NCI-H1930 (cell line): ENCODE measurements around the gene NEK11.

Experiments used
- DNase-seq, 2 experiments: peaks; one replicate each; lab custom pipeline; 2025; lab: John Stamatoyannopoulos, UW

Gene NEK11

DNA sequence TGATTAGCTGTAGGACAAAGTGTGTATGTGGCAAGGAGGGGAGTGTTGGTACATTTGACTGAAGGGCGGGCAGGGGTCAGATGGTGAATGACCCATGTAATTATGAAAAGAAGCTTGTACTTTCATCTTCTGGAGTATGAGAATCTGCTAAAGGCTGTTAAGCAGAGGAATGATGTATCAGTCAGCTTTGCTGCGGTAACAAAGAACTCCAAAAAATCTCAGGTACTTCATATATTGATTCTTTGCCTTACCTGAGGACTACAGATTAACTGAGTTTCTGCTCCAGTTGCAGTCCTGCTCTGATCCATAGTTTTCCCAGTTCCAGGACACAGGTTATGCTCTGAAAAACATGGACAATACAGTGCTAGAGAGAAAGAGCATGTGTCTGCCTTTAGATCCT is 115.1 kb downstream of the NEK11 start:
- no peak for DNase-seq

DNA sequence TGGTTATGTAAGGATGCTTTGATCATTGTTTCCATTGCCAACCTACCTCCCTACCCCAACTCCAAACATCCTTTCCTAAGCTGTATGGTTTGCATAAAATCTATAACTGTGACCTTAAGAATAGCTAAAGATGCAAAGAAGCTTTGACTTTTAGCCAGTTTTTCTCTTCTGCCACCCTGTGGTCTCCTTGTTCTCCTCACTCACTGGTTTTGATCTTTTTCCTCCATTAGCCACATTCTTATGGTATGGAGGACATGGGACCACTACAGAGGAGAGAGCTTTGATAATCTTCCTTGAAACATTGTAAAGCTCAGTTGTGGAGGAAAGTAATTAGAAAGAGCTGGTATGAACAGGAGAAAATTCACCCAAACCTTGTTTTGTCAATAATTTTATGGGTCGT is 115.9 kb downstream of the NEK11 start:
- no peak for DNase-seq

DNA sequence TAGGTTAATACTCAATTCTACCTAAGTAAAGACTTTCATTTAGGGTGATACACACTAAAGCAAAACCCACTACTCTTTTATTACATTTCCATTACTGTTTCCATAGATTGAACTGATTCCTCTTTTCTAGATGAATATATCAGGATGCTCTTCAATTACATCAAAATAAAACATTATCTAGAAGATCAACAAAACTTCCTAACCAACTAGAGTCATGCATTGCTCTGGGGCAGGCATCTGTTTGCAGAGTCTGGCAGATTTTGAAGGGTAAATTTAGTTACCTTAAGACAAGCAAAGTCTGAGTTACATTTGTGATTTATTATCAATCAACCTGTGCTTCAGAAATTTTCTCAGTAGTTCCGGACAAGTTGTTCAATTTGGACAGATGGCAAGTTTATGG is 117.1 kb downstream of the NEK11 start:
- no peak for DNase-seq

DNA sequence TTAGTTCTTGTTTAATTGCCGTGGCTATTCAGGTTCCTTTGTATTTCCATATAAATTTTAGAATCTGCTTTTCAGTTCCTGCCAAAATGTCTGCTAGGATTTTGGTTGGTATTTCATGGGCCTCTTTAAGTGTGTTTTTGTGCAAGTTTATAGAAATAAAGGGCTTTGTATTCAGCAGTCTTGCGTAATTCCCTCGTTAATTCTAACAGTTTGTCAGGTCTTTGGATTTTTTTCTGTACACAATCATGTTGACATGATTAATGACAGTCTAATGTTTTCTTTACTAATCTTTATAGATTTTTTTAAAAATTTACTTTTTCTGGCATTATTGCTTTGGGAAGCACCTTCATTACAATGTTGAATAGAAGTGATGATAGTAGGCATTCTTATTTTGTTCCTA is 120.9 kb downstream of the NEK11 start:
- DNase-seq = no peak

DNA sequence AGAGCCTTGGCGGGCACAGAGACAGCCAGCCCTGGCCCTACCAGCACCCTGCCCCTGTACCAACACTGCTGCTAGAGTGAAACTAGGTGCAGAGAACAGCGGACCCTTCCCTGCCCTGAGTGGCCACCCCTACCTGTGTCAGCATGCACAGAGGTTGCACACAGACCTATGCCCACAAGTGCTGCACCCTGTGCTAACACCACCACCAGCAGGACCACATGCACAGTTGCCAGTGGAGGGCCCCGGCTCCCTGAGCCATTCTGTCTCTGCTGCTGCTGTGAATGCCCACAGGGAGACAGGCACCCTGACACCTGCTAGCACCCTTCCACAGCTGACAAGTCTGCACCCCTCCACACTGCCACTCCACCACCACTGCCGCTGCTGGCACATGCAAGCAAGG is 131.8 kb downstream of the NEK11 start:
- DNase-seq = no peak

DNA sequence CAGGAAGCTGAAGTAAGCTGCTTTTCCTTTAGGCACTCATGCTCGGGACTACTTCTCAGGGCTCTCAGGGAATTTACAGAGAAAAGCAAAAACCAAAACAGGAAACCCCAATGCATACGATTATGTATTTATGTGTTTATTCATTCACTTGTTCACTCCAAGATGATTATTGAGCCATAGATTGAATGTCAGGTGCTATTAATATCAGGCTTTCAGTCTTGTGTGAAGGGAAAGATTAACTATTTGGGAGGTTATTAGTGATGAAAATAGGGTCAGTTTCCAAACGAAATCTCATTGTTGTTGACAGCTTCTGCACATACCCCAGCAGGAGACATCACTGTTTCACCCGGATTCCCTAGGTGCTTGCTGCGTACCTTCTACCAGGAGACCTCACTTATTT is 135.8 kb downstream of the NEK11 start:
- no peak for DNase-seq

DNA sequence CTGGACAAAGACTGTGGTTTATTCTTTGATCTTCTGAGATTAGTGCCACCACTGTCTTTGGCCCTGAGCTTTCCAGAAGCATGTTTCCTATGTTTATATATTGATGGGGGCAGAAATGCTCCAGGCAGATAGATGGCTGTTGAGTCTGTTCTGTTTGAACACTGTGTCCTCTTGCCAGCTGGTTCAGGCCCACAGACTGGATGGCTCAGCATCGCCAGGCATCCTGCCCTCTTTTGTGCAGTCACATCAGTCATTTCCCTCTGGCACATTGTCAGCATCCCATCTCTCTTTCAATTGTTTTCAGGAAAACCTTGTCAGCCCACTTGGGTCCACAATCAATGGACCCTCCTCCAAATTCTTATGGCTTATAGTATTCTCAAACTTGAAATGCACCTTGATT is 141.2 kb downstream of the NEK11 start:
- no peak for DNase-seq

DNA sequence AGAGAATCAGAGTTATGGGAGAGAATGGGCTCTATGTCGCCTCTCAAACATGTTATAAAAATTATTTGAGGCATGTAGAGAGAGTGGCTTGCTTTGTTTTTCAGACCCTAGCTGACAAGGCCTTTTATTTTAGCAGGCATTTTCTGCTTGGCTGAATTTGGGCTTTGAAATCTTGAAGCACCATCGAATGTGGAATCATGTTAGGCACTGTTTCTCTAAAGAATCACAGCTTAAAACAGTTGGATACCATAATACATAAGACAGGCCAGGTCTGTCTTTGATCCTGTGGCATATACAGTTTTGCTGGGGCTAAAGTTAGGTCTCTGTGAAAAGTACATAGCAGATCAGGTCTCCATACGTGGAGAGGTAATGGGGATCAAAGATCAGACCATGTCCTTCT is 142.7 kb downstream of the NEK11 start:
- no peak for DNase-seq

DNA sequence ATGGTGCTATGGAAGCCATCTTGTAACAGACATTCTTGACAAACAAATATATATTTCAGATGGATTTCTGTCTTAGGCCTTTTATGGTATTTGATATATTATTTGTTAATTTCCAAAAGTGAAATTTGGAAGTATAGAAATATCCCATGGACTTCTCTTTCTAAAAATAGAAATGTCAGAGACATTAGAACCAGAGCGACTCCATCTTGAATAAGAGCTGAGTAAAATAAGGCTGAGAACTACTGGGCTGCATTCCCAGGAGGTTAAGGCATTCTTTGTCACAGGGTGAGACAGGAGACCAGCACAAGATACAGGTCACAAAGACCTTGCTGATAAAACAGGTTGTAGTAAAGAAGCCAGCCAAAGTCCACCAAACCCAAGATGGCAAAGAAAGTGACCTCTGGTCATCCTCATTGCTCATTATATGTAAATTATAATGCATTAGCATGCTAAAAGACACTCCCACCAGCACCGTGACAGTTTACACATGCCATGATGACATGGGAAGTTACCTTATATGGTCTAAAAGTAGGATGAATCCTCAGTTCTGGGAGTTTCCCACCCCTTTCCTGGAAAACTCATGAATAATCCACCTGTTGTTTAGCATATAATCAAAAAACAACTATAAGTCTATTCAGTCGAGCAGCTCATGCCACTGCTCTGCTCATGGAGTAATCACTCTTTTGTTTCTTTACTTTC is 146.0 kb downstream of the NEK11 start:
- no peak for DNase-seq

DNA sequence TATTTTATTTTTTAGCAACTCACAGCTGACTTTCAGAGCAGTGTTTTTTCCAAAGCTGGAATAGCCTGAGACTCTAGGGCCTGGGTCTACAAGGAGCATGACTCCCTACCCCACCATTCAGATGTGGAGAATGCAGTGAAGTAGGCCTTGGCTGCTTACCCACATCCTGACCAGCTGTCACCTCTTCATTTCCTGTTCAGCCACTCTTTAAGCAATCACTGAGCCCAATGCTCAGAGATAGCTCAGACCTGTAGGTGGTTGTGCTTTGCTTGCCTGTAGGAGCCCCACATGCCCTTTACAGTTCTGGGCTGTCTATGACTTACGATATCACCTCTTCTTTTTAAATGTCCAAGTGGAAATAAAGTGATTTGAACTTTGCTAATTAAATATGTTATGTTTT is 148.1 kb downstream of the NEK11 start:
- no peak for DNase-seq

DNA sequence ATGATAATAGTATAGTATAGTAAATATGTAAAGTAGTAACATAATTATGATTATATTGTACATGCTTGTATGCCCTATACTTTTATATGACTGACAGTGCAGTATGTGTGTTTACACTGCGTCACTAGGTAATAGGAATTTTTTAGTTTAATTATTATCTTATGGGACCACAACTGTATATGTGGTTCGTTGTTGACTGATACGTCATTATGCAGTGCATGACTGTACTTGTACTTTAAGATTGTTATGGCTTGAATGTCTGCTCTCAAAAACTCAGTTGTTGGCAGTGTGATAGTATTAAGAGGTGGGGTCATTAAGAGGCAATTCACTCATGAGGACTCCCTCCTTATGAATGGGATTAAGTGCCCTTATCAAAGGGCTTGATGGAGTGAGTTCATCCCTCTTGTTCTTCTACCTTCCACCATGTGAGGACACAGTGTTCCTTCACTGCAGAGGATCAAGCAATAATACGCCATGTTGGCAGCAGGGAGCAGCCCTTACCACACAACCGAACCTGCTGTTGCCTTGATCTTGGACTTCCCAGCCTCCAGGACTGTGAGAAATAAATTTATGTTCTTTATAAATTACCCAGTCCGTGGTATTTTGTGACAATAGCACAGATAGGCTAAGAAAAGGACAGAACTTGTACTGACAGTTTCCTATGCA is 152.2 kb downstream of the NEK11 start:
- DNase-seq = no peak

DNA sequence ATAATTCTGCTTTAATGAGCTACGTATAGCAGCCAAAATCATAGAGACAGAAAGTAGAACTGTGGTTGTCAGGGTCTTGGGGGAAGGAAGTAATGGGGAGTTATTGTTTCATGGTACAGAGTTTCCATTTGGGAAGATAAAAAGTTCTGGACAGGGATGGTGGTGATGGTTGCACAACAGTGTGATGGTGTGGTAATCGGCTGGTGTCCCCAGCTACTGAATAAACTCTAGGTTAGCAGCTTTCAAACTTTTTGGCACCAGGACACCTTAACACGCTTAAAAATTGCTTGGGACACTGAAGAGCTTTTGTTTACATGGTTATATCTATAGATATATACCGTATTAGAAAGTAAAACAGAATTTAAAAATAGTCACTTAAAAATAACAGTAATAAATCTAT is 166.0 kb downstream of the NEK11 start:
- no peak for DNase-seq

DNA sequence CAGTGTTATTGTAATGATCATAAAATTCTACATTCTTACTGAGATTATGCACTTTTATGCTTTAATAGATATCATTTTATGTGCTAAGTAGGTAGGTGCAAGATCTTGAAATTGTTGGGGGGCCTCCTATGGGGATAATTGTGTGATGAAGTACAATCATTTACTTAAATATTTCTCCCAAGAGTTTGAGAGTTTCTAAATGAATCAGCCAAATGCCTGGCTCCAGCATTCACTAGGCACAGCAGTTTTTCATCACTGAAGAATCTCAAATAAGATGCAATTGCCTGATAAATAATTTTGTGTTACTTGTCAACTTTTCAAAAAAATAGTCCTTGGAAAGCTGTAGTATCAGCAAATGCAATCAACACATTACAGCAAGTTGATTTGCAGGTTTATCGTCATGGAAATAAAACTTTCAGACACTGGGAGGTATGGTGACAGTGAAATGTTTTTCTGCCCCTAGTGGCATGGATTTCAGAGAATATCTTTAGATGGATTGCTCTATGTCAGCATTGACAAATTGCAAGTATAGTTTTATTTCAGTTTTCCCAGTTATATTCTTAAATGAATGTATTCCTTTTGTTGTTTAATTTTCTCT is 167.1 kb downstream of the NEK11 start:
- DNase-seq = no peak

DNA sequence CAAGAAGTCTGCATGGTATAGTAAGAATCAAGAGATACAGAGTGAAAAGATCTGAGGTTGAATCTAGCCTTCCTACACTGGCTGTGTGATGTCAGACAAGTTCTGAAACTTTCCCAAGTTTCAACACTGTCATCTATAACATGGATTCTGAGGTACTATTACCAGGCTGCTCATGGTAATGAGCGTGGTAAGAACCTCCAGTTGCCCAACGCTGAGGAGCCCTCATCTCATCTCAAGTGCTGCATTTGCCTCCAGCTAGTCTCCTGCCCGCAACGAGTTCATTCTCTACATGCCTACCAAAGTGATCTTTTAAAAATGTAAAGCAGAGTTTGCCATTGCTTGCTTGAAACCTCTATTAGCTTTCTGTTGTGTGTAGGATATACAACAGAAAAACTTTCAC is 168.1 kb downstream of the NEK11 start:
- DNase-seq = no peak

DNA sequence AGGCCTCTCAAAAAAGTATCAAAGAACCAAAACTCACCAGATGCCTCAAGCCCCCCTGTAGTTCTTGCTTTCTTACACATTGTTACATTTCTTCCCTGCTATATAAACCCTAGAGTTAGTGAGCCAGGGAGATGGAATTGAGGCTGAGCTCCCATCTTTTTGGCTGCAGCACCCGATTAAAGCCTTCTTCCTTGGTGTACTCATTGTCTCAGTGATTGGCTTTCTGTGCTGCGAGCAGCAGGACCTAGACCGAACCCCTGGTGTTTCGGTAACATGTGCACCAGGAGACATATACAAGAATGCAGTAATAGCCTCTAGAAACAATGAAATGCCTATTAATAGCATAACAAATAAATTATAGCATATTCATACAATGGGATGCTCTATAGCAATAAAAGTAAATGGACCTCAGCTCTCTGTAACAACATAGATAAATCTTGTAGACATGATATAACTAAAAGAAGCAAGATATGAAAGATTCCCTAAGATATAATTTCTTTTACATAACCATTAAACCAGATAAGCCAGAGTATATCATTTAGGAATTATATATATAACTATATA is 174.0 kb downstream of the NEK11 start:
- DNase-seq = no peak

DNA sequence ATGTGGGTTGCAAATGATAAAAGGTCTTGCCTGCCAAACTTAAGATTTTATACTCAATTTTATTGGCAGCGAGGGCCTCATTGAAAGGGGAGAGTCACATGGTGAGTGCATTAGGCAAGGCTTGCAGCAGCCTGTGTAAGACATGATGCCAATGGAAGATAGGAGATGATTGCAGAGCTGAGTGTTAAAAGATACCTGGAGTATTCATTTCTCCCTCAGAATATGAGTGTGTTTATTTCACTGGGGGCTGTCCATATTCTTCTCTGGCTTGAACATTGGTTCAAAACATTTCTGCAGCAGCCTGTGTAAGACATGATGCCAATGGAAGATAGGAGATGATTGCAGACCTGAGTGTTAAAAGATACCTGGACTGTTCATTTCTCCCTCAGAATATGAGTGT is 189.7 kb downstream of the NEK11 start:
- no peak for DNase-seq

DNA sequence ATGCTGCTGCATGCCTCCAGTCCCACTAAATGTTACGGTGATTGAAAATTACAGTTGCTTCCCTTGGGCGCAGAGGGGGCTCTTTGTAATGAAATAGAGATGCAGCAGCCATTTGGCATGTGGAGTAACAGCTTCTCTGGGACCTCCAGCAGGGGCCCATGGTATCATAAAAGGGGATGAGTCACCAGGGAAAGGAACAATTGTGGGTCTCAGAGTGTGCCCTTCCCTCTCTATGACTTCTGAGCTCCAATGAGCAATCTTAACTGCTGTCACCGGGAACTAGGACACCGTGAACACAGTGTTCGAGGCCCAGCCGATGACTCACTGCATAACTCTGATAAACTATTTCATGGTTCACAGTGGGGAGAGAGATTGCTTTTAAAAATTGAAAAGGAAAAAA is 190.1 kb downstream of the NEK11 start:
- DNase-seq = no peak

DNA sequence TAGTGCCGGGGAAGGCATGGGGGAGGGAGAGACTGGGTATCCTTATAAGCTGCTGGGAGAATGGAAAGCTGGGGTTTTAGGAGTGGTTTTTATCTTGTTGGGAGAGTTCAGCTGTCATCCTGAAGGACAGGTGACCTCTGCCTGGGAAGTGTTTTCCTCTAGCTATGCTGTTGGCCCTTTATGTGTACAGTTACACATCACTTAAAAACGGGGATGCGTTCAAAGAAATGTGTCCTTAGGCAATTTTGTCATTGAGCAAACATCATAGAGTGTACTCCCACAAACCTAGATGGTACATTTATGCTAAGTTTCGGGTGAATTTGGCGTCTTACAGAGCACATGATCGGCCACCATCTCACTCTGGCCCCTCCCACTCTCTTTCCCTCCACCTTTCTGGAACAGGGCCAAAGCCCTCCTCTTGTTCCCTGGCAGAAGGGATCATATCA is 190.6 kb downstream of the NEK11 start:
- DNase-seq = no peak

DNA sequence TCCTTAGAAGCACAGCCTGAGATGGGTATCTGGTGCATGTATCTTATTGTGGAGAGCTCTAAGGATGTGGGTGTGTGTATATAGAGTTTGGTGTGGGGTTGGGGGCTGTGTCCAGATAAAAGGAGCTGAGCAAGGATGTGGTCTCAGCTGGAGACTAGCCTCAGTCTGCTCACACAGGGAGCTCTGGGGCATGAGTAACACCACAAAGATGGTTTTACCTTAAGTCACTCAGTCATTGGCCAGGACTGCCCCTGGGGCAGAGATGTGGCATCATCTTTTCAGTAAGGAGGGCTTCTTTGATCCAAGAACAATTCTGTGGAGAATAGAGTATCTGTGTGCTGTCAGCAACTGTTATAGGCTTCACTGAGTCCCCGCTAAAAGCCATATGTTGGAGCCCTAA is 191.5 kb downstream of the NEK11 start:
- DNase-seq = no peak

DNA sequence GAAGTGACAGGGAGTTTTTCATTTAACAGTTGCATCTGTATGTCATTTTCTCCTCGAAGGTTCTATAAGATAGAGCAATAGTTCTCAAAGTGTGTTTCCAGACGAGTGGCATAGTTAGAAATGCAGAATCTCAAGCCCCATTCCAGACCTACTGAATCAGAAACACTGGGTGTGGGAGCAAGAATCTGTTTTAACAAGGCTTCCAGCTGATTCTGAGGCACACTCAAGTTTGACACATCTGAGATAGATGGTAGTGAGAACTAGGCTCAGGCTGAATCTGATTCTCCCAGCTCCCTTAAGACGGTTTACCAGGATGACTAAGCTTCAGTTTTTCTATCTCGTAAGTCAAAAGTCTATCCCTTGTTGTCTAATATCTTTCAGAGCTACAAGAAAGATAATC is 195.1 kb downstream of the NEK11 start:
- DNase-seq = no peak

DNA sequence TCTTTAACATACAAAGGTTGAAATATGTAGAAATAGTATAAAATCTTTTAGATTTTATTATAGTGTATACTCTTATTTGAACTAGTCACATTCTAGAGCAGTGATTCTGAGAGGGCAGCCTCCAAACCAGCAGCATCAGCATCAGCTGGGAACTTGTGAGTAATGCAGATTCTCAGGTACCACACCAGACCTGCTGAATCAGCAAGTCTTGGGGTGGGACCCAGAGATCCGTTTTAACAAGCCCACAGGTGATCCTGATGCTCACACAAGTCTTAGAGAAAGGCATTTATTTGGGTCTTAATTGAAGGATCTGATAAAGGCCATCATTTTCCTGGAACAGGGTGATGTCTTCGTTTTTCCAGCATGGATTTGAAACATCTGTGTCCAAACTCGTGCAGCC is 195.9 kb downstream of the NEK11 start:
- DNase-seq = no peak

DNA sequence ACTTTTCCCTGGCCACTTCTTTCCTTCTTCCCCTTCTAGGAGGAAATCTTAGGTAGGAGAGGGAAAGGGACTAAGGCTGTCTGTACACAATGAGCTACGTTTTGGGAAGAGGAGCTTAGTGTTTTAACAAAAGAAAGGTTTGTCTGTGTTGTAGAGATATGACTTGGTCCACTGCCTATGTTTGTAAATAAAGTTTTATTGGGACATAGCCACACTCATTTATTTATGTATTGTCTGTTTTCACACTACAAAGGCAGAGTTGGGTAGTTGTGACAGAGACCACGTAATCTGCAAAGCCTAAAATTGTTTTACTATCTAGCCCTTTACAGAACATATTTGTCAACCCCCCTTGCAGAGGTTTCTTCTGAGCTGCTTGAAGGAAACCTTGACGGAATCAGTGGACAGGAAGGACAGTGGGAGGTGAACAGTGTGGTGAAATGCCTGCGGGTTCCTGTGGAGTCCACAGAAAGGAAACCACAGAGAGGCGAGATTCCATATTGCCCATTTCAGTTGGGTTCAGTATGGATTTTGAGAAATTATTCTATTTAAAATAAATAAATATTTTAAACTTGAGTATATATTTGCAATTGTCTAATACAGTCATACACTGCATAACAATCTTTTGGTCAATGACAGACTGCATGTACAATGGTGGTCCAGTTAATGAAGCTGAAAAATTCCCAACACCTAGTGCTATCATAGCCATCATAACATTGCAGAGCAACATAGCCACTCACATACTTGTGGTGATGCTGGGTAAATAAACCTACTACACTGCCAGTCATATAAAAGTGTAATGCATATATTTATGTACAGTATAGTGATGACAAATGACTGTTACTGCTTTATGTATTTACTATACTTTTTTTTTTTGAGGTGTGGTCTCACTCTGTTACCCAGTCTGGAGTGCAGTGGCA is 197.0 kb downstream of the NEK11 start:
- no peak for DNase-seq
